COLO668 (cell line): Measurements from ENCODE around the gene MTCP1.

Experiments used
- DNase-seq: peaks from one replicate; lab custom pipeline; 2025; ENCODE audit not compliant: unreplicated experiment; lab: John Stamatoyannopoulos, UW

MTCP1 gene, protein sequence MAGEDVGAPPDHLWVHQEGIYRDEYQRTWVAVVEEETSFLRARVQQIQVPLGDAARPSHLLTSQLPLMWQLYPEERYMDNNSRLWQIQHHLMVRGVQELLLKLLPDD

GRCh38 chrX:155070975-155071693 lies at the start of gene MTCP1, which contains the start of the genes BRCC3 and CMC4:
Gene MTCP1 (minus strand): TSS chrX:155071136. CDS start chrX:155066010, 5,126 bp downstream.
Gene BRCC3 (plus strand): TSS chrX:155071508. CDS start chrX:155071528, 20 bp downstream.
Gene CMC4 (minus strand): TSS chrX:155071136. CDS start chrX:155064023, 7,113 bp downstream.
- DNase-seq = peak; percentile 99

DNA sequence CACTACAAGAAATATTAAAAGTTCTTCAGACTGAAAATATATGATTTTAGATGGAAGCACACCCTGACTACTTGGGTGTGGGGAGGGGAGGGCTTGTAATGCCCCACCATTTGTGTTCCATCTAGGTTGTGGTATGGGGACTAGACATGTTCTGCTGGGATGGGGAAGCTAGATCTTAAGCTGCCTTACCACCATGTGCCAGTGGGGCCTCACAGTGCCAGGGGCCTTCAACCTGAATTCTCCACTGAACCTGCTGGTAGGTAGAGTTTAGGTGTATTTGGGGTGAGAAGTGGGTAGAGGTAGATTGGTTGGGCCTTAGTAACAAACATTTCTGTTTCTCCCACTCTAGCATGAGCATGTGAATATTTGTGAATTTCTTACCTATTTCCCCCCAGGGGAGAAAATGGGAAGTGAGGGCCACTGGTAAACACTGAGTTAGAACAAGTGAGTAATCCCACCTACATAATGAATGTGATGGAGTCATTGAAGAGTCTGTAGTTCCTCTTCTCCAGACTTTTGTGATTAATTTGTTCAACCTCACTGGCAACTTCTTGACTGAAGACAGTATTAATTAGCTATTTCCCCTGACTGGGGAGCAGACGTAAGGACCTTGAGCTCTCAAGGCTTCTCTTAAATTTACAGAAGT lies 44.4 kb upstream of the MTCP1 start:
- DNase-seq = no peak

GRCh38 chrX:155113097-155113496 lies 42.2 kb upstream of the MTCP1 start:
- no peak for DNase-seq

DNA sequence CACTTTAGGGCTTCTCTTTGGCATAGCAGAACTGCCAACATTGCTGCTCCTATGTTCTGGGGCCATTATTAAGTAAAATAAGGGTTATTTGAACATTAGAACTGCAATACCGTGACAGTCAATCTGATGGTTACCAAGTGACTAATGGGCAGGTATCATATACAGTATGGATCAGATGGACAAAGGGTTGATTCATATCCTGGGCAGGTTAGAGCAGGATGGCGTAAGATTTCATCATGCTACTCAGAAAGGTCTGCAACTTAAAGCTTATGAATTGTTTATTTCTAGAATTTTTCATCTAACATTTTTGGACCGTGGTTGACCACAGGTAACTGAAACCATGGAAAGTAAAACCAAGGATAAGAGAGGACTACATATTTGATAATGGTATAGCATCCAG lies 41.2 kb upstream of the MTCP1 start:
- no peak for DNase-seq

- no peak for DNase-seq
These were observed 37.5 kb upstream of the MTCP1 start for GRCh38 chrX:155108427-155108826.

- no peak for DNase-seq
These were observed 35.0 kb upstream of the MTCP1 start for GRCh38 chrX:155105919-155106318.

DNA sequence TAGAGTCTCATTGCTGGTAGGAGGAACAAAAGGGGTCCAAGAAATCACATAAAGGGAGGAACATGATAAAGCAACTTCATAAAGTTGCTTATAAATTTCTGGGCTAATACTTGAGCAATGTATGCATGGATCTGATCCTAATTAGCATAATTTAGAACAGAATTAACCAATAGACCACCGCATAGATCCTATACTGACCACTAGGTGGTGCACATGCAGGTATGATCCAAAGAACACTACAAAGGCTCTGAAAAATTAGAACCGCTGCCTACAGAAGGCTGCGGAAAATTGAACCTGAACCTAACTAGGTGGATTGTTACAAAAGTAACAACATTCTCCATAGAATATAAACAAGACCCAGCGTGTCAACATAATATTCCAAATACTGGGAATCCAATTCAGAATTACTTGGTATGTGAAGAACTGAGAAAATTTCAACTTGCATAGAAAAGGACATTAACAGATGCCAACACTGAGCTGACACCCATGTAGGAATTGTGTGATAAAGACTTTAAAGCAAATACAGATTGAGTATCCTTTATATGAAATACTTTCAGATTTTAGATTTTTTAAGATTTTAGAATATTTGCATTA lies 23.6 kb upstream of the MTCP1 start:
- DNase-seq = peak; percentile 22

DNA sequence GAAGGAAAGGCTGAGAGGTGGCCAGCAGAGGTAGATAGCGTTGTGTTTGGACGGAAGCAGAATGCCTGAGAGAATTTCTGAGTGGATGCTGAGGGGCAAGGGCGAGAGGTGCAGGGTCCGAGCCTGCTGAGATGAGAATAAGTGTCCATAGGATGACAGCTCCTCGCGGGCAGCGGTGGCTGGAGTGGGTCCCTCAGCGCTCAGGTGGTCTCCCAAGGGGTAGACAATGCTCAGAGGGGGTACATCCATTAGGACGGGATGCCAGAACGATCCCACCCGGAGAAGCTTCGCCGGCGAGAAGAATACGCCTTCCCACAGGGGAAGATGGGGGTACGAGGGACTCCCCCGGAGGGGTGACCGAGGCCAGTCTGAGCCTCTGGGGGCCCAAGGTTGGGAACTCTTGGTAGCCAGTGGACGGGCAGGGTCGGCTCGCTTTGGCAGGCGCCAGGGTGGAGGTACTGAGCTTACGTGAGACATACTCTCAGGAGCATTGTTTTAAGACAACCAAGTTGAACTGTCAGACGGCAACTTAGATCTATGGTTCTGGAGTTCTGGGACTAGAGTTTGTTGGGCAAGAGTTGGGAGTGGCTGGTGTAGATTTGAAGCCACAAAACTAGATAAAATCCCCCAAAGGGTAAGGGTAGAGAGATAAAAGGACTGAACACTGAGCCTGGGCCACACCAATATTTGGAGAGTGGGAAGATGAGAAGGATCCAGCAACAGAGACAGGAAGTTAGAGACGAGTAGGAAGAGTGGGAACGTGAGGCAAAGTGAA lies 16.2 kb upstream of the MTCP1 start:
- no peak for DNase-seq

GRCh38 chrX:155086202-155086840 lies 15.4 kb upstream of the MTCP1 start:
- peak; percentile 52 for DNase-seq

DNA sequence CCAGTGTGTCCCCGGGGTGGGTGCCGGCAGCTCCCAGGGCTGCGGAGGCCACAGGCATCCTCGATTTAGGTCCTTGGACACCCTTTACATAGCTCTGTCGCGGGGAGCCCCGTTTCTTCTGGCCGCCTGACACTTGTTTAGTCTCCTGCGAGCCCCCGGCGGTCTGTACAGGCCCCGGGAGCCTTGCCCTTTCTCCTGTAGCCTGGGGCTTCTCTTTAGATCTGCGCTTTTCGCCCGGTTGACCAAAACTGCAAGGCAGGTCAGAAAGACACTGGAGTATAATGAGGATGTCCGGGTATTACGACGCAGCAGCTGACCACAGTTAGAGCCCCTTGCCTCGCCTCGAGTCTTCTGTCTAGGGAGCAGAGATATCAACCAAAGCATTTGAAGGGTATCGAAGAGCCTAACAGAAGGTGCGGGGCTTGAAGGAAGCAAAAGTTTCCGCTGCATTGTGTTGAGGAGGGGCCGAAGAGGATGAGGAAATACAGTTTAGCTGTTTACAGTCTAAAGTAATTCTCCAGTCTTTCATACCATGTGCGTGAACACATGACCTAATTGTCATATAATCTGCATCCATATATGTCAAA lies 851 bp upstream of the MTCP1 start:
- DNase-seq = no peak

- peak; percentile 76 for DNase-seq
These were observed 317 bp downstream of the MTCP1 start for GRCh38 chrX:155070663-155070974.

- peak; percentile 12 for DNase-seq
These were observed 898 bp downstream of the MTCP1 start for GRCh38 chrX:155070038-155070437.

- DNase-seq = no peak
These were observed 1.5 kb downstream of the MTCP1 start for GRCh38 chrX:155069414-155069813.

GRCh38 chrX:155068165-155068564 lies 2.8 kb downstream of the MTCP1 start:
- DNase-seq = peak; percentile 8

DNA sequence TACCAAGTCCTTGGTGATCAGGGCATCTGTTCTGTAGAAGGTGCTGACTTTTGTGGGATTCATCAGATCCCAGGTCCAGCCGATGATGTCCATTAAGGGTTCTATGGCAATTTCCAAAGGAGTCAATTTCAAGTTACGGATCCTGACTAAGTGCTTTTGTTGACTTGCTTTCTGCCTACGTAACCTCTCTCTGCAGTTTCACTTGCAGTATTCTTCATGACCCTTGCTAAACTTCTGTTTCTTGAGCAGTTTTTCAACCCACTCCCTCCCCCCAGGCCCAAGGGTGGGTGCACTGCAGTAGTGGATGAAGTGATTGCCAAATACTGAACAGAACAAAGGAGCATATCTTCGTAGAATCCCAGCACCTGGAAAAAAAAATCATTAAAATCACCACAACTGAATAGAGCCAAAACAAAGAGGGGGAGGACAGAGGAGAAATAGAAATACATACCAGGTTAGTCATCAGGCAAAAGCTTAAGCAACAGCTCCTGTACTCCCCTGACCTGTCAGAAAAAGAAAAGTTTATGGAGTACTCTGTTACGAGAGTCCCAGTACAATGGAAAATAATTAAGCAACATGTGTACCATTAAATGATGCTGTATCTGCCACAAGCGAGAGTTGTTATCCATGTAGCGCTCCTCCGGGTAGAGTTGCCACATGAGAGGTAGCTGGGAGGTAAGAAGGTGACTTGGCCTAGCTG lies 5.8 kb downstream of the MTCP1 start:
- no peak for DNase-seq

DNA sequence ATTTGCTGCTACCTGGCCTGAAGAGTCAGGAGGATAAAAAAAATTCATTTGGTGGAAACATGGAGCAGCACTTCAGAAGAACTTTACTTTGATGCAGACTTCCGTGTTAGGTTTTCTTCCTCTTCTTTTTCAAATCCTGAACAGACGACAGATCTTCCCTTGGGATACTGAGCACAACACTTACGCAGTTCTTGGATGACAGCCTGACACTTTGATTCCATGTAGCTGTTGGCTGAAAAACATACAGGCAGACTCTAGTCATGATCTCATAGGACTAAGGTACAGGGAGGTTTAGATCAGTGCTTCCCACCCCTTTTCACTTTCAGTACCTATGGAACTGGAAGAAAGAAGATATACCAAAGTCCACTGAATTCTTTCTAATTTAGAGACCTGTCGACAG lies 9.2 kb downstream of the MTCP1 start:
- no peak for DNase-seq

DNA sequence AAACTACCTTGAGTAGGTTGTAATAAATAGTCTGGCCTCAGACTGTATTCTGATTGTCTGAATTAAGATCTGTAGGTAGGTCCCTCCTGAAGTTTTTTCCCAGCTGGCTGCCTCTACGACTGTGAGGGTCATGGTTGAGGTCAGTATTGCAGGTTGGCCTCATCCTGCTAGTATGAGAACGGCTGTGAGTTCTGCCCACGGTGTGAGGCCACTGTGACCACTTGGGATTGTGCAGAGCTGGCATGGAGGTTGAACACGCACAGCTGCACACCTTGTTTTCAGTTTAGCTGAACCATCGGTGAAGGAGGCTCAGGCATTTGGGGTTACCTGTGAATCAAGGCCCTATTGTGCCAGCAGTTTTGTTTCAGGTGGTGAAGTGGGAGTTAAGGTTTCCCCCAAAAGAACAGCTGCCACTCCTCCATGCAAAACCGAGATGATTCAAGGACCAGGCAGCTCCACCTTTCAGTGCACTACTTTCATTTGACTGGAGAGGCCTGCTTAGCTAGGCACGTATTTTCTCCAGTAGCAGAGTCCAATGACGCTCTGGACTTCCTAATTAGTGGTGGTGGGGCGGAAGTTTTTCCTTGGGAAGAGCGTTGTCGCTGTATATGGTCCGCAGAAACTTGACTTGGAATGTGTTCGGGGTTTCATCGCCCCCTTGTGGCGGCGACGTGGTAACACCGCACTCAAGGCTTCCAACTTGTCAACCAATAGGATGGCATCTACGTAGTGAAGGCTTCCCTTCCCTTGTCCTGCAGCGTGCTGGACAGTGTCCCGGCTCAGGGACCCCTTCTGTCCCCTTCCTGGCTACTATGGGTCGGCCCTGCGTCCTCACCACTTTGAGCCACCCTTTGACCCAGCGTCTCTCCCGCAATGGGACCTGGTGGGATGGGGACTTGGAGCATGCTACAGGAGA lies 13.8 kb downstream of the MTCP1 start:
- DNase-seq = peak; percentile 56

- DNase-seq = no peak
These were observed 14.5 kb downstream of the MTCP1 start for GRCh38 chrX:155056471-155056870.

- DNase-seq = no peak
These were observed 15.4 kb downstream of the MTCP1 start for GRCh38 chrX:155055494-155055893.
